Activated CD4-positive, alpha-beta T cell treated with anti-CD3 and anti-CD28 coated beads, Interleukin-2, amount 10 ng/mL, durations not matched to agents 24 days and 14 days (primary cell): ENCODE measurements around the gene EGFL6. TPM values are rescaled to one million over a fixed set of nuclear protein-coding genes. Genes with fewer than 3 reads are reported as not detected.

Source experiments
- DNase-seq: peaks from one replicate; pipeline ENCODE4 v3.0.0; 2022
- H3K27ac Mint-ChIP-seq: one replicate; pipeline ENCODE4 v1.8.0; 2022; ENCODE audit warnings: mild to moderate bottlenecking, mixed read lengths
- H3K27me3 Mint-ChIP-seq: one replicate; pipeline ENCODE4 v1.8.0; 2022; ENCODE audit warnings: mixed read lengths
- H3K36me3 Mint-ChIP-seq: one replicate; pipeline ENCODE4 v1.8.0; 2022; ENCODE audit warnings: low read depth, mild to moderate bottlenecking, mixed read lengths
- H3K4me1 Mint-ChIP-seq: one replicate; pipeline ENCODE4 v1.8.0; 2021; ENCODE audit warnings: mixed read lengths
- H3K4me3 Mint-ChIP-seq: one replicate; pipeline ENCODE4 v1.8.0; 2022; ENCODE audit warnings: mild to moderate bottlenecking, moderate library complexity, mixed read lengths
- H3K9me3 Mint-ChIP-seq: one replicate; pipeline ENCODE4 v1.8.0; 2021; ENCODE audit warnings: mixed read lengths
- intact Hi-C: fragments of 100-400 bp; cut with micrococcal nuclease; formaldehyde crosslinking; loops from one replicate; pipeline ENCODE4 v1.15.1; 2023
- total RNA-seq: library from RNA; stranded (reverse); gene quantifications from 2 replicates; pipeline ENCODE4 v1.2.3, GENCODE V29; 2022

EGFL6 gene
- total RNA-seq, 1 donor from 2014 or later = 1.7 TPM

- Mint-ChIP-seq H3K36me3 (no peaks in the 10 kb centered on the region), H3K4me1 (peaks cover 4% of the 10 kb centered on the region), H3K27ac (no peak overlapping the region), H3K4me3 (no peak overlapping the region), H3K27me3 (peaks cover 11% of the 10 kb centered on the region), H3K9me3 (no peaks in the 10 kb centered on the region)
- intact Hi-C loops = no loop called here
- no peak for DNase-seq
Observed at GRCh38 chrX:13552892-13553291, 16.5 kb upstream of the EGFL6 start.

- Mint-ChIP-seq H3K36me3 (no peaks in the 10 kb centered on the region), H3K4me3 (no peak overlapping the region), H3K9me3 (no peaks in the 10 kb centered on the region), H3K27me3 (peaks cover 20% of the 10 kb centered on the region), H3K4me1 (peaks cover 5% of the 10 kb centered on the region), H3K27ac (no peak overlapping the region)
- intact Hi-C loops = no loop called here
- no peak for DNase-seq
Observed at GRCh38 chrX:13565511-13565910, 3.9 kb upstream of the EGFL6 start.

- Mint-ChIP-seq H3K27ac (no peak overlapping the region), H3K4me1 (peaks cover 16% of the 10 kb centered on the region), H3K36me3 (no peaks in the 10 kb centered on the region), H3K4me3 (peak overlapping the region; percentile 67), H3K9me3 (no peaks in the 10 kb centered on the region), H3K27me3 (peaks cover 13% of the 10 kb centered on the region)
- no peak for DNase-seq
- intact Hi-C loops = loop anchor here (5.0 kb wide), 1 partner anchor 82 kb away; the partner anchor contains the start of gene TCEANC
Observed at GRCh38 chrX:13570261-13570605, 832 bp downstream of the EGFL6 start.

- intact Hi-C loops = loop anchor here (5.0 kb wide), 1 partner anchor 81 kb away; the partner anchor contains the start of gene TCEANC
- peaks cover 5% of the 10 kb centered on the region for H3K27me3 Mint-ChIP-seq
- H3K4me3 Mint-ChIP-seq = no peak overlapping the region
- no peaks in the 10 kb centered on the region for H3K36me3 Mint-ChIP-seq
- H3K27ac Mint-ChIP-seq = no peak overlapping the region
- no peak for DNase-seq
- H3K9me3 Mint-ChIP-seq = no peaks in the 10 kb centered on the region
- peaks cover 16% of the 10 kb centered on the region for H3K4me1 Mint-ChIP-seq
Observed at GRCh38 chrX:13571136-13571535, 1.7 kb downstream of the EGFL6 start.

- Mint-ChIP-seq H3K9me3 (no peaks in the 10 kb centered on the region), H3K36me3 (no peaks in the 10 kb centered on the region), H3K4me1 (peaks cover 16% of the 10 kb centered on the region), H3K4me3 (no peak overlapping the region), H3K27me3 (no peaks in the 10 kb centered on the region), H3K27ac (no peak overlapping the region)
- intact Hi-C loops = loop anchor here (5.0 kb wide), 1 partner anchor 78 kb away; the partner anchor contains the start of gene TCEANC
- no peak for DNase-seq
Observed at GRCh38 chrX:13574600-13574999, 5.2 kb downstream of the EGFL6 start.

GRCh38 chrX:13579661-13580060 is 10.3 kb downstream of the EGFL6 start:
- no peak overlapping the region for H3K27ac Mint-ChIP-seq
- DNase-seq = no peak
- H3K9me3 Mint-ChIP-seq = no peaks in the 10 kb centered on the region
- H3K4me1 Mint-ChIP-seq = peaks cover under 1% of the 10 kb centered on the region
- peaks cover 9% of the 10 kb centered on the region for H3K27me3 Mint-ChIP-seq
- no peak overlapping the region for H3K4me3 Mint-ChIP-seq
- peaks cover 2% of the 10 kb centered on the region for H3K36me3 Mint-ChIP-seq
- intact Hi-C loops = no loop called here

GRCh38 chrX:13581554-13581953 is 12.2 kb downstream of the EGFL6 start:
- H3K27ac Mint-ChIP-seq = no peak overlapping the region
- intact Hi-C loops = no loop called here
- peaks cover 18% of the 10 kb centered on the region for H3K27me3 Mint-ChIP-seq
- peaks cover 4% of the 10 kb centered on the region for H3K9me3 Mint-ChIP-seq
- DNase-seq = no peak
- no peaks in the 10 kb centered on the region for H3K4me1 Mint-ChIP-seq
- H3K36me3 Mint-ChIP-seq = peaks cover 2% of the 10 kb centered on the region
- H3K4me3 Mint-ChIP-seq = no peak overlapping the region

- no peaks in the 10 kb centered on the region for H3K4me1 Mint-ChIP-seq
- no peak overlapping the region for H3K27ac Mint-ChIP-seq
- intact Hi-C loops = no loop called here
- peaks cover 11% of the 10 kb centered on the region for H3K27me3 Mint-ChIP-seq
- H3K4me3 Mint-ChIP-seq = no peak overlapping the region
- no peak for DNase-seq
- H3K9me3 Mint-ChIP-seq = peaks cover 4% of the 10 kb centered on the region
- no peaks in the 10 kb centered on the region for H3K36me3 Mint-ChIP-seq
Observed at GRCh38 chrX:13587786-13588477, 18.5 kb downstream of the EGFL6 start.

- no peak for DNase-seq
- no peaks in the 10 kb centered on the region for H3K36me3 Mint-ChIP-seq
Observed at GRCh38 chrX:13590207-13590606, 20.8 kb downstream of the EGFL6 start.

GRCh38 chrX:13590914-13591313 is 21.5 kb downstream of the EGFL6 start:
- Mint-ChIP-seq H3K9me3 (no peaks in the 10 kb centered on the region), H3K27ac (no peak overlapping the region), H3K27me3 (peaks cover 1% of the 10 kb centered on the region), H3K36me3 (no peaks in the 10 kb centered on the region), H3K4me3 (no peak overlapping the region), H3K4me1 (no peaks in the 10 kb centered on the region)
- intact Hi-C loops = no loop called here
- DNase-seq = no peak

More at GRCh38 chrX:13590207-13590606, 20.8 kb downstream of the EGFL6 start:
- Mint-ChIP-seq H3K4me3 (no peak overlapping the region), H3K27ac (no peak overlapping the region), H3K9me3 (peaks cover under 1% of the 10 kb centered on the region), H3K4me1 (no peaks in the 10 kb centered on the region), H3K27me3 (peaks cover 5% of the 10 kb centered on the region)
- intact Hi-C loops = no loop called here

- intact Hi-C loops = no loop called here
- no peak overlapping the region for H3K27ac Mint-ChIP-seq
- H3K9me3 Mint-ChIP-seq = no peaks in the 10 kb centered on the region
- no peak overlapping the region for H3K4me3 Mint-ChIP-seq
- no peak for DNase-seq
- peaks cover 1% of the 10 kb centered on the region for H3K27me3 Mint-ChIP-seq
- H3K36me3 Mint-ChIP-seq = no peaks in the 10 kb centered on the region
- peaks cover 3% of the 10 kb centered on the region for H3K4me1 Mint-ChIP-seq
Observed at GRCh38 chrX:13597874-13598273, 28.5 kb downstream of the EGFL6 start.

GRCh38 chrX:13598877-13599276 is 29.5 kb downstream of the EGFL6 start:
- no peaks in the 10 kb centered on the region for H3K36me3 Mint-ChIP-seq
- H3K9me3 Mint-ChIP-seq = no peaks in the 10 kb centered on the region
- peaks cover 1% of the 10 kb centered on the region for H3K27me3 Mint-ChIP-seq
- H3K27ac Mint-ChIP-seq = no peak overlapping the region
- no peak for DNase-seq
- H3K4me1 Mint-ChIP-seq = peaks cover 3% of the 10 kb centered on the region
- intact Hi-C loops = no loop called here
- H3K4me3 Mint-ChIP-seq = no peak overlapping the region

- H3K27me3 Mint-ChIP-seq = peaks cover 1% of the 10 kb centered on the region
- no peak overlapping the region for H3K4me3 Mint-ChIP-seq
- no peaks in the 10 kb centered on the region for H3K9me3 Mint-ChIP-seq
- H3K36me3 Mint-ChIP-seq = no peaks in the 10 kb centered on the region
- DNase-seq = no peak
- peaks cover 3% of the 10 kb centered on the region for H3K4me1 Mint-ChIP-seq
- H3K27ac Mint-ChIP-seq = no peak overlapping the region
- intact Hi-C loops = no loop called here
Observed at GRCh38 chrX:13599491-13599890, 30.1 kb downstream of the EGFL6 start.

- Mint-ChIP-seq H3K9me3 (no peaks in the 10 kb centered on the region), H3K4me1 (no peaks in the 10 kb centered on the region), H3K4me3 (no peak overlapping the region), H3K36me3 (peaks cover 2% of the 10 kb centered on the region), H3K27me3 (no peaks in the 10 kb centered on the region), H3K27ac (no peak overlapping the region)
- intact Hi-C loops = no loop called here
- no peak for DNase-seq
Observed at GRCh38 chrX:13605611-13606010, 36.2 kb downstream of the EGFL6 start.
